Measurements from ENCODE around the gene MRO. TPM values are rescaled to one million over a fixed set of nuclear protein-coding genes. Genes with fewer than 3 reads are reported as not detected.
"Not testable (repeated sequence)": the region's sequence is repeated elsewhere in the genome, so short reads cannot be mapped to it uniquely, and the experiment has no call there.

The MRO gene
- total RNA-seq = not detected

GRCh38 chr18:50819728-50820378 is at the start of gene MRO:
Gene MRO (minus strand): TSS chr18:50820016. CDS start chr18:50809400, 10,616 bp downstream.
- Mint-ChIP-seq H3K36me3 (ENCODE audit: low read depth) (no peaks in the 10 kb centered on the region), H3K9me3 (ENCODE audit: low read depth) (no peaks in the 10 kb centered on the region), H3K27ac (no peak within 1 kb of the TSS), H3K27me3 (peaks cover 14% of the 10 kb centered on the region), H3K4me3 (no peak within 1 kb of the TSS), H3K4me1 (no peaks in the 10 kb centered on the region)
- ChIA-PET CTCF (interaction anchor here (0.7 to 2.3 kb wide), 33 partner anchors 9 to 525 kb away, joined by 3 to 25 read pairs (median 4); partner anchors contain the start of genes ELAC1, ME2 and SMAD4), POLR2A (no interaction called here)
- intact Hi-C loops (cut with DNase I, micrococcal nuclease) = loop anchor here (1.0 to 5.0 kb wide), 6 partner anchors 49 to 290 kb away; partner anchors contain the start of gene ME2 (in 2 of the 2)
- ATAC-seq (peak; percentile 100), DNase-seq (peak; percentile 88)

GRCh38 chr18:50869150-50869549 is 49.3 kb upstream of the MRO start:
- no peaks in the 10 kb centered on the region for H3K9me3 Mint-ChIP-seq (ENCODE audit: low read depth)
- no peak overlapping the region for H3K27ac Mint-ChIP-seq
- CTCF ChIA-PET = interaction anchor here (0.8 kb wide), 1 partner anchor 591 kb away, joined by 3 read pairs; no protein-coding TSS in a partner anchor
- H3K36me3 Mint-ChIP-seq (ENCODE audit: low read depth) = no peaks in the 10 kb centered on the region
- no peak for ATAC-seq
- H3K27me3 Mint-ChIP-seq = peaks cover 3% of the 10 kb centered on the region
- POLR2A ChIA-PET = no interaction called here
- no peak overlapping the region for H3K4me3 Mint-ChIP-seq
- no peaks in the 10 kb centered on the region for H3K4me1 Mint-ChIP-seq
- DNase-seq = no peak
- intact Hi-C loops (cut with DNase I, micrococcal nuclease) = loop anchor here in 1 of 2 experiments (2.0 kb wide), 1 partner anchor 48 kb away; the partner anchor contains the start of gene MRO

GRCh38 chr18:50866765-50867164 is 46.9 kb upstream of the MRO start:
- intact Hi-C loops (cut with DNase I, micrococcal nuclease) = no loop called here

GRCh38 chr18:50863840-50864375 is 44.1 kb upstream of the MRO start:
- DNase-seq (no peak), ATAC-seq (no peak)
- intact Hi-C loops (cut with DNase I, micrococcal nuclease) = no loop called here
- CTCF ChIA-PET = interaction anchor here (1.6 kb wide), 1 partner anchor 44 kb away, joined by 5 read pairs; the partner anchor contains the start of gene MRO
- POLR2A ChIA-PET = no interaction called here
- Mint-ChIP-seq H3K9me3 (ENCODE audit: low read depth) (no peaks in the 10 kb centered on the region), H3K4me3 (no peak overlapping the region), H3K27ac (no peak overlapping the region), H3K4me1 (no peaks in the 10 kb centered on the region), H3K27me3 (no peaks in the 10 kb centered on the region), H3K36me3 (ENCODE audit: low read depth) (no peaks in the 10 kb centered on the region)

More at GRCh38 chr18:50866765-50867164, 46.9 kb upstream of the MRO start:
- Mint-ChIP-seq H3K36me3 (ENCODE audit: low read depth) (no peaks in the 10 kb centered on the region), H3K27me3 (no peaks in the 10 kb centered on the region), H3K4me3 (no peak overlapping the region), H3K27ac (no peak overlapping the region), H3K4me1 (no peaks in the 10 kb centered on the region), H3K9me3 (ENCODE audit: low read depth) (no peaks in the 10 kb centered on the region)
- POLR2A ChIA-PET = no interaction called here
- ATAC-seq (no peak), DNase-seq (no peak)
- CTCF ChIA-PET = interaction anchor here (0.6 kb wide), 1 partner anchor 46 kb away, joined by 3 read pairs; no protein-coding TSS in a partner anchor

GRCh38 chr18:50862401-50862800 is 42.6 kb upstream of the MRO start:
- Mint-ChIP-seq H3K9me3 (ENCODE audit: low read depth) (no peaks in the 10 kb centered on the region), H3K36me3 (ENCODE audit: low read depth) (no peaks in the 10 kb centered on the region), H3K4me3 (no peak overlapping the region), H3K27me3 (no peaks in the 10 kb centered on the region), H3K27ac (no peak overlapping the region), H3K4me1 (no peaks in the 10 kb centered on the region)
- intact Hi-C loops (cut with DNase I, micrococcal nuclease) = no loop called here
- ChIA-PET POLR2A (no interaction called here), CTCF (no interaction called here)
- no peak for ATAC-seq
- no peak for DNase-seq

GRCh38 chr18:50861617-50862016 is 41.8 kb upstream of the MRO start:
- Mint-ChIP-seq H3K9me3 (ENCODE audit: low read depth) (no peaks in the 10 kb centered on the region), H3K27ac (no peak overlapping the region), H3K4me3 (no peak overlapping the region), H3K4me1 (no peaks in the 10 kb centered on the region), H3K27me3 (no peaks in the 10 kb centered on the region), H3K36me3 (ENCODE audit: low read depth) (no peaks in the 10 kb centered on the region)
- ATAC-seq (no peak), DNase-seq (no peak)
- ChIA-PET CTCF (interaction anchor here (0.5 to 1.0 kb wide), 2 partner anchors 14 to 18 kb away, joined by 3 read pairs; no protein-coding TSS in a partner anchor), POLR2A (no interaction called here)
- intact Hi-C loops (cut with DNase I, micrococcal nuclease) = no loop called here

- ChIA-PET POLR2A (no interaction called here), CTCF (no interaction called here)
- no peak for ATAC-seq
These were observed 40.2 kb upstream of the MRO start for GRCh38 chr18:50859793-50860555.

GRCh38 chr18:50857694-50858093 is 37.9 kb upstream of the MRO start:
- intact Hi-C loops (cut with DNase I, micrococcal nuclease) = no loop called here

More at GRCh38 chr18:50859793-50860555, 40.2 kb upstream of the MRO start:
- no peak overlapping the region for H3K4me3 Mint-ChIP-seq
- no peaks in the 10 kb centered on the region for H3K36me3 Mint-ChIP-seq (ENCODE audit: low read depth)
- H3K27me3 Mint-ChIP-seq = no peaks in the 10 kb centered on the region
- no peaks in the 10 kb centered on the region for H3K4me1 Mint-ChIP-seq
- intact Hi-C loops (cut with DNase I, micrococcal nuclease) = no loop called here
- no peak overlapping the region for H3K27ac Mint-ChIP-seq
- H3K9me3 Mint-ChIP-seq (ENCODE audit: low read depth) = no peaks in the 10 kb centered on the region
- no peak for DNase-seq

GRCh38 chr18:50857166-50857565 is 37.4 kb upstream of the MRO start:
- DNase-seq; H3K36me3 Mint-ChIP-seq (ENCODE audit: low read depth); POLR2A ChIA-PET; intact Hi-C loops (cut with DNase I, micrococcal nuclease); H3K9me3 Mint-ChIP-seq (ENCODE audit: low read depth); H3K27ac Mint-ChIP-seq; ATAC-seq; H3K4me1 Mint-ChIP-seq; H3K4me3 Mint-ChIP-seq: not testable (repeated sequence)
- H3K27me3 Mint-ChIP-seq = peaks cover 13% of the 10 kb centered on the region
- CTCF ChIA-PET = interaction anchor here (0.6 to 0.9 kb wide), 3 partner anchors 19 to 179 kb away, joined by 3 read pairs; no protein-coding TSS in a partner anchor

More at GRCh38 chr18:50857694-50858093, 37.9 kb upstream of the MRO start:
- DNase-seq (no peak), ATAC-seq (no peak)
- ChIA-PET POLR2A (no interaction called here), CTCF (interaction anchor here (0.7 kb wide), 1 partner anchor 178 kb away, joined by 3 read pairs; no protein-coding TSS in a partner anchor)
- H3K36me3 Mint-ChIP-seq (ENCODE audit: low read depth) = no peaks in the 10 kb centered on the region
- no peaks in the 10 kb centered on the region for H3K4me1 Mint-ChIP-seq
- H3K4me3 Mint-ChIP-seq = no peak overlapping the region
- peaks cover 12% of the 10 kb centered on the region for H3K27me3 Mint-ChIP-seq
- H3K9me3 Mint-ChIP-seq (ENCODE audit: low read depth) = peaks cover 2% of the 10 kb centered on the region
- no peak overlapping the region for H3K27ac Mint-ChIP-seq

GRCh38 chr18:50855976-50856757 is 36.4 kb upstream of the MRO start:
- DNase-seq (no peak), ATAC-seq (no peak)
- Mint-ChIP-seq H3K9me3 (ENCODE audit: low read depth) (peaks cover 2% of the 10 kb centered on the region), H3K27ac (no peak overlapping the region), H3K27me3 (peaks cover 13% of the 10 kb centered on the region), H3K4me1 (no peaks in the 10 kb centered on the region), H3K36me3 (ENCODE audit: low read depth) (no peaks in the 10 kb centered on the region), H3K4me3 (no peak overlapping the region)
- ChIA-PET CTCF (interaction anchor here (0.6 to 0.9 kb wide), 2 partner anchors 18 to 24 kb away, joined by 3 read pairs; no protein-coding TSS in a partner anchor), POLR2A (no interaction called here)
- intact Hi-C loops (cut with DNase I, micrococcal nuclease) = no loop called here

- H3K36me3 Mint-ChIP-seq (ENCODE audit: low read depth) = no peaks in the 10 kb centered on the region
- ChIA-PET POLR2A (no interaction called here), CTCF (no interaction called here)
- peaks cover 16% of the 10 kb centered on the region for H3K27me3 Mint-ChIP-seq
- no peak overlapping the region for H3K27ac Mint-ChIP-seq
- DNase-seq (no peak), ATAC-seq (no peak)
- H3K4me3 Mint-ChIP-seq = no peak overlapping the region
- H3K9me3 Mint-ChIP-seq (ENCODE audit: low read depth) = peaks cover 2% of the 10 kb centered on the region
- H3K4me1 Mint-ChIP-seq = no peaks in the 10 kb centered on the region
- intact Hi-C loops (cut with DNase I, micrococcal nuclease) = no loop called here
These were observed 34.1 kb upstream of the MRO start for GRCh38 chr18:50853863-50854271.
